Caco-2 (cell line): ENCODE data around the gene PI16. TPM values are rescaled to one million over a fixed set of nuclear protein-coding genes. Genes with fewer than 3 reads are reported as not detected.

Source experiments
- BruUV-seq: library from RNA; stranded (reverse); fragments of 400-500 nt; replicated peaks from 2 replicates; lab custom pipeline; 2021; lab: Mats Ljungman, UMichigan
- CTCF ChIA-PET: fragments of 300-600 bp; sonication (Branson Sonifier 250); formaldehyde crosslinking; loops from one replicate; lab custom pipeline; 2022; ENCODE audit warnings: antibody characterized with exemption; lab: Charles Lee
- POLR2A ChIA-PET: fragments of 300-600 bp; sonication (Branson Sonifier 250); formaldehyde crosslinking; loops from one replicate; lab custom pipeline; 2022; ENCODE audit warnings: antibody characterized with exemption; lab: Charles Lee
- DNase-seq, 2 experiments: peaks; one replicate each; pipeline versions ENCODE4 v3.0.0 to v3.0.0-alpha.2; 2020 to 2022
- H3K27me3 ChIP-seq: replicated peaks from 2 replicates; pipeline ENCODE4 v1.6.0; 2011; ENCODE audit warnings: low read length; ENCODE audit not compliant: control insufficient read depth, insufficient read depth
- H3K36me3 ChIP-seq: 2 replicates; pipeline ENCODE4 v1.5.1; 2011; ENCODE audit warnings: low read length; ENCODE audit not compliant: control insufficient read depth, insufficient read depth
- H3K4me1 ChIP-seq: fragments of 250-450 bp; sonication (Bioruptor Pico); 2 replicates; pipeline ENCODE4 v1.5.1; 2020; ENCODE audit warnings: mild to moderate bottlenecking
- H3K4me3 ChIP-seq: 2 replicates; pipeline ENCODE4 v1.5.1; 2011; ENCODE audit warnings: low read depth, mild to moderate bottlenecking, control low read depth, low read length
- H3K9me3 ChIP-seq: fragments of 250-450 bp; sonication (Bioruptor Pico); 2 replicates; pipeline ENCODE4 v1.5.1; 2020; ENCODE audit warnings: mild to moderate bottlenecking, moderate library complexity
- H3K27ac Mint-ChIP-seq: one replicate; pipeline ENCODE4 v1.8.0; 2022; ENCODE audit warnings: mixed read lengths; ENCODE audit not compliant: unreplicated experiment
- H3K27me3 Mint-ChIP-seq: one replicate; pipeline ENCODE4 v1.8.0; 2022; ENCODE audit warnings: mixed read lengths; ENCODE audit not compliant: insufficient read depth, unreplicated experiment
- H3K36me3 Mint-ChIP-seq: one replicate; pipeline ENCODE4 v1.8.0; 2022; ENCODE audit warnings: mild to moderate bottlenecking, mixed read lengths; ENCODE audit not compliant: insufficient read depth, unreplicated experiment
- H3K4me1 Mint-ChIP-seq: one replicate; pipeline ENCODE4 v1.8.0; 2022; ENCODE audit warnings: low read depth, mixed read lengths; ENCODE audit not compliant: unreplicated experiment
- H3K4me3 Mint-ChIP-seq: one replicate; pipeline ENCODE4 v1.8.0; 2022; ENCODE audit warnings: mild to moderate bottlenecking, moderate library complexity, mixed read lengths; ENCODE audit not compliant: unreplicated experiment
- H3K9me3 Mint-ChIP-seq: one replicate; pipeline ENCODE4 v1.8.0; 2022; ENCODE audit warnings: mixed read lengths; ENCODE audit not compliant: unreplicated experiment
- intact Hi-C: fragments of 100-400 bp; cut with micrococcal nuclease; formaldehyde crosslinking; loops from one replicate; pipeline ENCODE4 v1.10.0; 2022; ENCODE audit not compliant: unreplicated experiment
- total RNA-seq: library from RNA; stranded (reverse); gene quantifications from 2 replicates; pipeline ENCODE4 v1.2.3, GENCODE V29; 2022
- TF ChIP-seq, protein P1 (sequence below), 2 experiments: fragments of 200-600 bp in 1 of 2; IDR thresholded peaks; 1 replicate in 1 of 2; 2 replicates in 1 of 2; pipeline versions ENCODE4 v1.5.1 to v1.8.0; 2011 to 2022; ENCODE audit warnings: antibody characterized with exemption in 1 of 2, control low read depth in 1 of 2, inconsistent platforms in 1 of 2, low read depth in 1 of 2, low read length in 1 of 2, mild to moderate bottlenecking in 1 of 2, moderate library complexity in 1 of 2; ENCODE audit not compliant: insufficient read depth in 1 of 2, severe bottlenecking in 1 of 2, unreplicated experiment in 1 of 2

The PI16 gene
- total RNA-seq, 1 experiment from 2014 or later = not detected

DNA sequence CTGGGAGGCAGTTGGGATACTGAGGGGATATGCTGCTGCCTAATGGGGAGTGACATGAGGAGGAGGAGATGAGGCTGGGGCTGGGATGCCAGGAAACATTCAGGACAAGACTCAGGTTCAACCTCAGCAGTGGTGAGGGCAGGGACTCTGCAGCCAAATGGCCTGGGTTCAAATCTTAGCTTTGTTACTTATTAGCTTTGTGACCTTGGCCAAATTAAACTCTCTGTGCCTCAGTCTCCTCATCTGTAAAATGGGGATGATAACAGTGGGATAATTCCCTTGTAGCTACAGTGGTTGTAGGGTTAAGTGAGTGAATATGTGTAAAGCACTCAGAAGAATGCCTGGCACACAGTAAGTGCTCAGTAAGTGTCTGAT lies 1.9 kb downstream of the PI16 start:
- H3K9me3 Mint-ChIP-seq = no peaks in the 10 kb centered on the region
- intact Hi-C loops = no loop called here
- POLR2A ChIA-PET = no interaction called here
- H3K36me3 Mint-ChIP-seq = no peaks in the 10 kb centered on the region
- no peaks in the 10 kb centered on the region for H3K27me3 Mint-ChIP-seq
- no TSS peak for BruUV-seq
- no peak overlapping the region for H3K27ac Mint-ChIP-seq
- CTCF ChIA-PET = no interaction called here
- no peak for DNase-seq
- Histone ChIP-seq H3K4me3 (no peak overlapping the region), H3K27me3 (no peaks in the 10 kb centered on the region), H3K36me3 (no peaks in the 10 kb centered on the region), H3K9me3 (no peaks in the 10 kb centered on the region), H3K4me1 (0 out of 2 replicates have a peak, but pooled peaks cover 4% of the 10 kb centered on the region)
- H3K4me1 Mint-ChIP-seq = no peaks in the 10 kb centered on the region
- no peak overlapping the region for H3K4me3 Mint-ChIP-seq
- TF ChIP-seq, protein P1, sequence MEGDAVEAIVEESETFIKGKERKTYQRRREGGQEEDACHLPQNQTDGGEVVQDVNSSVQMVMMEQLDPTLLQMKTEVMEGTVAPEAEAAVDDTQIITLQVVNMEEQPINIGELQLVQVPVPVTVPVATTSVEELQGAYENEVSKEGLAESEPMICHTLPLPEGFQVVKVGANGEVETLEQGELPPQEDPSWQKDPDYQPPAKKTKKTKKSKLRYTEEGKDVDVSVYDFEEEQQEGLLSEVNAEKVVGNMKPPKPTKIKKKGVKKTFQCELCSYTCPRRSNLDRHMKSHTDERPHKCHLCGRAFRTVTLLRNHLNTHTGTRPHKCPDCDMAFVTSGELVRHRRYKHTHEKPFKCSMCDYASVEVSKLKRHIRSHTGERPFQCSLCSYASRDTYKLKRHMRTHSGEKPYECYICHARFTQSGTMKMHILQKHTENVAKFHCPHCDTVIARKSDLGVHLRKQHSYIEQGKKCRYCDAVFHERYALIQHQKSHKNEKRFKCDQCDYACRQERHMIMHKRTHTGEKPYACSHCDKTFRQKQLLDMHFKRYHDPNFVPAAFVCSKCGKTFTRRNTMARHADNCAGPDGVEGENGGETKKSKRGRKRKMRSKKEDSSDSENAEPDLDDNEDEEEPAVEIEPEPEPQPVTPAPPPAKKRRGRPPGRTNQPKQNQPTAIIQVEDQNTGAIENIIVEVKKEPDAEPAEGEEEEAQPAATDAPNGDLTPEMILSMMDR (IDR thresholded peaks at IDR 0.05; ENCODE audit: insufficient read depth in 1 of 2, low read depth in 1 of 2, low read length in 1 of 2, severe bottlenecking in 1 of 2, unreplicated experiment in 1 of 2) = no peak

DNA sequence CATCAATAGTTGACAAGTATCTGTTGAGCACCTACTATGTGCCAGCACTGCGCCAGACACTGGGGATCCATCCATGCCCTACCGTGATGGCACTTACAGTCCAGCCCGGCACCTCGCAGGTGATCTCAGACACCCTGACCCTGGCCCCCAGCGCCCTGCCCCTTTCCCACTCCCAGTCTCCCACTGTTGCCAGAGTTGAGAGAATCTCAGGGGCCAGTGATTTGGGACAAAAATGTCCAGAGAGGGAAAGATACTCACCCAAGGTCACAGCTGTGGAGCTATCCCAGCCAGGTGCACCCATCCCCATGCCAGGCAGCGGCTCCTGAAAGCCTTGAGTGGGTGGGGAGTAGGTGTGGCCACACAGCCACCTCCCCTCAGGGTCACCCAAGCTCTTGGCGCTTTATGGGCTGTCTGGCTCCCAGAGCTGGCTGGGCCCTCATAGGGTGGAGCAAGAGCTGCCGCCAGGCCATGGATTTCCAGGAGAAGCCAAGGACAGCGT lies 3.3 kb downstream of the PI16 start:
- POLR2A ChIA-PET = no interaction called here
- no peaks in the 10 kb centered on the region for H3K36me3 Mint-ChIP-seq
- H3K27me3 Mint-ChIP-seq = no peaks in the 10 kb centered on the region

GRCh38 chr6:36958775-36959554 lies 4.4 kb downstream of the PI16 start:
- TF ChIP-seq, protein P1 (IDR thresholded peaks at IDR 0.05; ENCODE audit: insufficient read depth in 1 of 2, low read depth in 1 of 2, low read length in 1 of 2, severe bottlenecking in 1 of 2, unreplicated experiment in 1 of 2) = no peak
- Histone ChIP-seq H3K27me3 (no peaks in the 10 kb centered on the region), H3K4me3 (no peak overlapping the region), H3K36me3 (no peaks in the 10 kb centered on the region), H3K9me3 (no peaks in the 10 kb centered on the region), H3K4me1 (0 out of 2 replicates have a peak, but pooled peaks cover 4% of the 10 kb centered on the region)
- Mint-ChIP-seq H3K27me3 (no peaks in the 10 kb centered on the region), H3K4me1 (no peaks in the 10 kb centered on the region), H3K36me3 (no peaks in the 10 kb centered on the region), H3K27ac (no peak overlapping the region), H3K4me3 (no peak overlapping the region), H3K9me3 (no peaks in the 10 kb centered on the region)
- intact Hi-C loops = no loop called here
- ChIA-PET CTCF (interaction anchor here (1.5 kb wide), 1 partner anchor 59 kb away, joined by 3 read pairs; no protein-coding TSS in a partner anchor), POLR2A (no interaction called here)
- no peak for DNase-seq
- BruUV-seq = no TSS peak

More for the DNA sequence above, 3.3 kb downstream of the PI16 start:
- no peak overlapping the region for H3K4me3 ChIP-seq
- TF ChIP-seq, protein P1 (IDR thresholded peaks at IDR 0.05; ENCODE audit: insufficient read depth in 1 of 2, low read depth in 1 of 2, low read length in 1 of 2, severe bottlenecking in 1 of 2, unreplicated experiment in 1 of 2) = no peak
- CTCF ChIA-PET = no interaction called here
- H3K36me3 ChIP-seq = no peaks in the 10 kb centered on the region
- H3K27ac Mint-ChIP-seq = no peak overlapping the region
- H3K4me1 ChIP-seq = 0 out of 2 replicates have a peak, but pooled peaks cover 4% of the 10 kb centered on the region
- H3K4me3 Mint-ChIP-seq = no peak overlapping the region
- intact Hi-C loops = no loop called here
- no peaks in the 10 kb centered on the region for H3K9me3 Mint-ChIP-seq
- no peak for DNase-seq
- no peaks in the 10 kb centered on the region for H3K27me3 ChIP-seq
- BruUV-seq = no TSS peak
- no peaks in the 10 kb centered on the region for H3K9me3 ChIP-seq
- H3K4me1 Mint-ChIP-seq = no peaks in the 10 kb centered on the region
